Neural cell (in vitro differentiated cells): Measurements from ENCODE around the gene WNK2. TPM values are rescaled to one million over a fixed set of nuclear protein-coding genes. Genes with fewer than 3 reads are reported as not detected.

Experiments used
- H2AFZ ChIP-seq: fragments of 200-600, 300-800 bp; sonication (generic), shearing (Covaris generic); 2 replicates; pipeline ENCODE4 v1.6.0; 2014; ENCODE audit warnings: low read depth, mild to moderate bottlenecking, antibody characterized with exemption, low read length, moderate library complexity
- H3F3A ChIP-seq: fragments of 200-600 bp; shearing (Covaris generic); 2 replicates; pipeline ENCODE4 v1.6.1; 2016; ENCODE audit warnings: mild to moderate bottlenecking, moderate library complexity, mixed read lengths, antibody characterized with exemption, low read length; ENCODE audit not compliant: insufficient read depth, poor library complexity, severe bottlenecking
- H3K27ac ChIP-seq: fragments of 200-600, 300-800 bp; sonication (generic), shearing (Covaris generic); 2 replicates; pipeline ENCODE4 v1.5.1; 2014; ENCODE audit warnings: mild to moderate bottlenecking, low read length, moderate library complexity
- H3K27me3 ChIP-seq: fragments of 300-800, 200-600 bp; sonication (generic), shearing (Covaris generic); 2 replicates; pipeline ENCODE4 v1.6.0; 2014; ENCODE audit warnings: mild to moderate bottlenecking, low read depth, low read length, moderate library complexity; ENCODE audit not compliant: insufficient read depth
- H3K36me3 ChIP-seq: fragments of 300-800, 200-600 bp; sonication (generic), shearing (Covaris generic); 2 replicates; pipeline ENCODE4 v1.5.1; 2014; ENCODE audit warnings: mild to moderate bottlenecking, antibody characterized with exemption, low read length, moderate library complexity; ENCODE audit not compliant: insufficient read depth
- H3K4me2 ChIP-seq: fragments of 300-800, 200-600 bp; sonication (generic), shearing (Covaris generic); 2 replicates; pipeline ENCODE4 v1.6.0; 2014; ENCODE audit warnings: mild to moderate bottlenecking, low read length
- H3K4me3 ChIP-seq: fragments of 300-800, 200-600 bp; sonication (generic), shearing (Covaris generic); 2 replicates; pipeline ENCODE4 v1.5.1; 2014; ENCODE audit warnings: mild to moderate bottlenecking, low read length, moderate library complexity
- H3K79me2 ChIP-seq: fragments of 200-600 bp; shearing (Covaris generic); replicated peaks from 2 replicates; pipeline ENCODE4 v1.6.0; 2014; ENCODE audit warnings: mild to moderate bottlenecking, low read length, moderate library complexity; ENCODE audit not compliant: insufficient read depth
- H3K9ac ChIP-seq: fragments of 300-800, 200-600 bp; sonication (generic), shearing (Covaris generic); 2 replicates; pipeline ENCODE4 v1.6.1; 2016; ENCODE audit warnings: mild to moderate bottlenecking, low read length, mixed read lengths
- H3K9me2 ChIP-seq: fragments of 200-600 bp; shearing (Covaris generic); 2 replicates; pipeline ENCODE4 v1.6.1; 2016; ENCODE audit warnings: mild to moderate bottlenecking, low read length, mixed read lengths; ENCODE audit not compliant: insufficient read depth
- H3K9me3 ChIP-seq: fragments of 200-600, 300-800 bp; sonication (generic), shearing (Covaris generic); 2 replicates; pipeline ENCODE4 v1.6.1; 2016; ENCODE audit warnings: mild to moderate bottlenecking, mixed run types, low read length, moderate library complexity, mixed read lengths
- H4K20me1 ChIP-seq: fragments of 200-600 bp; shearing (Covaris generic); 2 replicates; pipeline ENCODE4 v1.6.1; 2016; ENCODE audit warnings: mild to moderate bottlenecking, mixed run types; ENCODE audit not compliant: insufficient read depth
- EP300 ChIP-seq: fragments of 450-650 bp; conservative IDR thresholded peaks from 2 replicates; pipeline ENCODE4 v1.6.1; 2014; ENCODE audit warnings: antibody characterized with exemption, mild to moderate bottlenecking, moderate library complexity; ENCODE audit not compliant: poor library complexity, severe bottlenecking
- EZH2 ChIP-seq: fragments of 200-600, 300-800 bp; shearing (Covaris generic), sonication (generic); IDR thresholded peaks from 2 replicates; pipeline ENCODE4 v1.6.1; 2014; ENCODE audit warnings: antibody characterized with exemption, low read length, borderline replicate concordance, mild to moderate bottlenecking; ENCODE audit not compliant: insufficient read depth, poor library complexity, severe bottlenecking
- MXI1 ChIP-seq: fragments of 450-650 bp; conservative IDR thresholded peaks from 2 replicates; pipeline ENCODE4 v1.6.1; 2014; ENCODE audit warnings: antibody characterized with exemption, mild to moderate bottlenecking; ENCODE audit not compliant: poor library complexity, severe bottlenecking
- POLR2AphosphoS5 ChIP-seq: IDR thresholded peaks from 2 replicates; pipeline ENCODE4 v1.6.1; 2012
- RAD21 ChIP-seq: fragments of 450-650 bp; conservative IDR thresholded peaks from 2 replicates; pipeline ENCODE4 v1.6.1; 2014; ENCODE audit warnings: antibody characterized with exemption, mild to moderate bottlenecking, moderate library complexity
- SMC3 ChIP-seq: fragments of 450-650 bp; conservative IDR thresholded peaks from 2 replicates; pipeline ENCODE4 v1.6.1; 2014; ENCODE audit warnings: antibody characterized with exemption, mild to moderate bottlenecking, moderate library complexity; ENCODE audit not compliant: poor library complexity
- TAF1 ChIP-seq: IDR thresholded peaks from 2 replicates; pipeline ENCODE4 v1.6.1; 2012; ENCODE audit warnings: low read depth
- polyA plus RNA-seq: library from polyadenylated mRNA; depleted of rRNA; stranded (reverse); fragments of >200 nt; gene quantifications from 2 replicates; pipeline ENCODE4 v1.2.3, GENCODE V29; 2014
- TF ChIP-seq, protein P1 (sequence below): IDR thresholded peaks from 2 replicates; pipeline ENCODE4 v1.6.1; 2012; ENCODE audit warnings: borderline replicate concordance
- TF ChIP-seq, protein P2 (sequence below): fragments of 450-650 bp; IDR thresholded peaks from 2 replicates; pipeline ENCODE4 v1.5.1; 2014; ENCODE audit warnings: antibody characterized with exemption, mild to moderate bottlenecking, moderate library complexity; ENCODE audit not compliant: poor library complexity, severe bottlenecking

Gene WNK2
- polyA plus RNA-seq, 1 donor from 2014 or later: 37.1 TPM

DNA sequence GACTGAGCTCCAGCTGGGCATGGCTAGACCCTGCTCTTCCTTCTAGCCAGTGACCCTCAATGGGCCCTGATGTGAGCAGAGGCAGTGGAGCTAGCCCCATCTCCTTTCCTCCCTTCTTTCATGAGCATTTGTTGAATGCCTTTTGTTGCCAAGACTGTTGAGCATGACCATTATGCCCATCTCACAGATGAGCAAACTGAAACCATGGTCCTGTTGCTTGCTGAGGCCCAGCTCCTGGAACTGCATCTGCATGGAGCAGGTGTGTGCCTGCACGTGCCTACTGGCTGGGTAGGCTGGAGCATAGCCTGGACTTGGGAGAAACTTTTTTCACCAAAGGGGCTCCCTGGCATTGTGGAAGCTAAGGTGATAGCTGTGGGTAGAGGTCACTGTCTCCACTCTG is 3.0 kb upstream of the WNK2 start:
- Histone ChIP-seq H3F3A (no peaks in the 10 kb centered on the region), H3K9ac (no peak overlapping the region), H3K27ac (no peak overlapping the region), H3K4me2 (no peak overlapping the region), H3K79me2 (peaks cover 12% of the 10 kb centered on the region), H3K9me3 (no peaks in the 10 kb centered on the region), H2AFZ (no peak overlapping the region), H3K36me3 (no peaks in the 10 kb centered on the region), H3K27me3 (peaks cover 12% of the 10 kb centered on the region), H3K9me2 (no peaks in the 10 kb centered on the region), H3K4me3 (no peak overlapping the region), H4K20me1 (no peaks in the 10 kb centered on the region)
- TF ChIP-seq, protein P1, sequence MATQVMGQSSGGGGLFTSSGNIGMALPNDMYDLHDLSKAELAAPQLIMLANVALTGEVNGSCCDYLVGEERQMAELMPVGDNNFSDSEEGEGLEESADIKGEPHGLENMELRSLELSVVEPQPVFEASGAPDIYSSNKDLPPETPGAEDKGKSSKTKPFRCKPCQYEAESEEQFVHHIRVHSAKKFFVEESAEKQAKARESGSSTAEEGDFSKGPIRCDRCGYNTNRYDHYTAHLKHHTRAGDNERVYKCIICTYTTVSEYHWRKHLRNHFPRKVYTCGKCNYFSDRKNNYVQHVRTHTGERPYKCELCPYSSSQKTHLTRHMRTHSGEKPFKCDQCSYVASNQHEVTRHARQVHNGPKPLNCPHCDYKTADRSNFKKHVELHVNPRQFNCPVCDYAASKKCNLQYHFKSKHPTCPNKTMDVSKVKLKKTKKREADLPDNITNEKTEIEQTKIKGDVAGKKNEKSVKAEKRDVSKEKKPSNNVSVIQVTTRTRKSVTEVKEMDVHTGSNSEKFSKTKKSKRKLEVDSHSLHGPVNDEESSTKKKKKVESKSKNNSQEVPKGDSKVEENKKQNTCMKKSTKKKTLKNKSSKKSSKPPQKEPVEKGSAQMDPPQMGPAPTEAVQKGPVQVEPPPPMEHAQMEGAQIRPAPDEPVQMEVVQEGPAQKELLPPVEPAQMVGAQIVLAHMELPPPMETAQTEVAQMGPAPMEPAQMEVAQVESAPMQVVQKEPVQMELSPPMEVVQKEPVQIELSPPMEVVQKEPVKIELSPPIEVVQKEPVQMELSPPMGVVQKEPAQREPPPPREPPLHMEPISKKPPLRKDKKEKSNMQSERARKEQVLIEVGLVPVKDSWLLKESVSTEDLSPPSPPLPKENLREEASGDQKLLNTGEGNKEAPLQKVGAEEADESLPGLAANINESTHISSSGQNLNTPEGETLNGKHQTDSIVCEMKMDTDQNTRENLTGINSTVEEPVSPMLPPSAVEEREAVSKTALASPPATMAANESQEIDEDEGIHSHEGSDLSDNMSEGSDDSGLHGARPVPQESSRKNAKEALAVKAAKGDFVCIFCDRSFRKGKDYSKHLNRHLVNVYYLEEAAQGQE: no peak
- TF ChIP-seq RAD21: no peak
- TF ChIP-seq, protein P2, sequence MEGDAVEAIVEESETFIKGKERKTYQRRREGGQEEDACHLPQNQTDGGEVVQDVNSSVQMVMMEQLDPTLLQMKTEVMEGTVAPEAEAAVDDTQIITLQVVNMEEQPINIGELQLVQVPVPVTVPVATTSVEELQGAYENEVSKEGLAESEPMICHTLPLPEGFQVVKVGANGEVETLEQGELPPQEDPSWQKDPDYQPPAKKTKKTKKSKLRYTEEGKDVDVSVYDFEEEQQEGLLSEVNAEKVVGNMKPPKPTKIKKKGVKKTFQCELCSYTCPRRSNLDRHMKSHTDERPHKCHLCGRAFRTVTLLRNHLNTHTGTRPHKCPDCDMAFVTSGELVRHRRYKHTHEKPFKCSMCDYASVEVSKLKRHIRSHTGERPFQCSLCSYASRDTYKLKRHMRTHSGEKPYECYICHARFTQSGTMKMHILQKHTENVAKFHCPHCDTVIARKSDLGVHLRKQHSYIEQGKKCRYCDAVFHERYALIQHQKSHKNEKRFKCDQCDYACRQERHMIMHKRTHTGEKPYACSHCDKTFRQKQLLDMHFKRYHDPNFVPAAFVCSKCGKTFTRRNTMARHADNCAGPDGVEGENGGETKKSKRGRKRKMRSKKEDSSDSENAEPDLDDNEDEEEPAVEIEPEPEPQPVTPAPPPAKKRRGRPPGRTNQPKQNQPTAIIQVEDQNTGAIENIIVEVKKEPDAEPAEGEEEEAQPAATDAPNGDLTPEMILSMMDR: no peak
- no peak for TF ChIP-seq EZH2
- no peak for TF ChIP-seq MXI1
- no peak for TF ChIP-seq SMC3
- TF ChIP-seq TAF1: no peak

DNA sequence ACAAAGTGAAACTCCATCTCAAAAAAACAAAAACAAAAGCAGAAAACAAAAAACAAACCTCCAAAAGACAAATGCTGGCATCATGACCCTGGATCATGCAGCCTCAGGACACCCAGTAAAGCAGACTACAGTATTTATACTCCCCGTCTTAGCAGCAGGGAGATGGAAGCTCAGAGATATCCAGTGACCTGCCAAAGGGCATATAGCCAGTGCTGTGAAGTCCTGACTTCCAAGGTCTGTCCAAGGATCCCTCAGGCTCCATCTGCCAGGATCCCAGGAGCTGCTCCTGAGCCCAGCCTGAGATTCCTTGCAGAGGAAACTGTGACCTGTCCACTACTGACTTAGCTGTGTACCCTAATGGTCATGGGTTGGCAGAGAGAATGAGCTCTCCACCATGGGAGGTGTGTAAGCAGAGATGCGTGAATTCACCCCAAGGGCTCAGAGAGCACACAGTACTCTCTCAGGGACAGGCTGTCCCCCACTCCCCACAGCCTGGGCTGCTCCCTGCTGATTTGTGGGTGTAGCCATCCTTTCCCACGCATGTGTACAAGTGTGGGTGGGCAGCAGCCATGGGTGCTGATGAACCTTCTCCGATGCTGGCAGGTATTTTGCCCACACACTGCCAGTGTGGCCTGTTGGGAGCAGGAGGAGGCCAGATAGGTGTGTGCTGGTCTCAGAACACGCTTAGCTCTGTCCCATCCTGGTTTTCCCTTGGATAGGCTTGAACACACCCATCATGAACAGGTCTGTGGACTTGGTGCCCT is 2.1 kb upstream of the WNK2 start:
- Histone ChIP-seq H3K36me3 (no peaks in the 10 kb centered on the region), H3K9me3 (no peaks in the 10 kb centered on the region), H3K9me2 (no peaks in the 10 kb centered on the region), H3K4me3 (no peak overlapping the region), H3K79me2 (peaks cover 21% of the 10 kb centered on the region), H2AFZ (no peak overlapping the region), H3K27ac (no peak overlapping the region), H3K4me2 (no peak overlapping the region), H3K9ac (no peak overlapping the region), H4K20me1 (no peaks in the 10 kb centered on the region), H3F3A (no peaks in the 10 kb centered on the region), H3K27me3 (peaks cover 12% of the 10 kb centered on the region)
- TF ChIP-seq POLR2AphosphoS5: no peak
- TF ChIP-seq MXI1: no peak
- TF ChIP-seq TAF1: no peak
- no peak for TF ChIP-seq EP300
- TF ChIP-seq, protein P1: no peak
- TF ChIP-seq, protein P2: no peak
- no peak for TF ChIP-seq EZH2
- no peak for TF ChIP-seq RAD21
- TF ChIP-seq SMC3: no peak
